Thyroid gland (tissue), 4 donors: Measurements from ENCODE around the gene MUS81. TPM values are rescaled to one million over a fixed set of nuclear protein-coding genes. Genes with fewer than 3 reads are reported as not detected.

Source experiments
- DNase-seq, 2 donors: peaks; one replicate each; pipeline ENCODE4 v3.0.0-alpha.2; 2019
- H3K27ac ChIP-seq, 3 donors: fragments of 200-600 bp; sonication (generic); 1 replicate in 2 of 3; 2 replicates in 1 of 3; pipeline ENCODE4 v1.5.1; 2016 to 2019; ENCODE audit warnings: mild to moderate bottlenecking in 1 of 3, moderate library complexity in 1 of 3
- H3K27me3 ChIP-seq: fragments of 200-600 bp; sonication (generic); one replicate; pipeline ENCODE4 v1.5.1; 2019
- H3K36me3 ChIP-seq, 2 donors: fragments of 200-600 bp; sonication (generic); one replicate each; pipeline ENCODE4 v1.5.1; 2016 to 2019
- H3K4me1 ChIP-seq, 2 donors: fragments of 200-600 bp; sonication (generic); one replicate each; pipeline ENCODE4 v1.5.1; 2017 to 2019
- H3K4me3 ChIP-seq, 3 donors: fragments of 200-600 bp; sonication (generic); replicated peaks in 1 of 3; 1 replicate in 2 of 3; 2 replicates in 1 of 3; pipeline ENCODE4 v1.5.1; 2016; ENCODE audit warnings: mild to moderate bottlenecking in 1 of 3
- H3K9me3 ChIP-seq: fragments of 200-600 bp; sonication (generic); one replicate; pipeline ENCODE4 v1.5.1; 2017
- CTCF ChIP-seq, 6 experiments: fragments of 200-600 bp in 3 of 6; fragments of 450-650 bp in 3 of 6; sonication (generic) in 3 of 6; IDR thresholded peaks; one replicate each; pipeline ENCODE4 v1.5.1; 2016 to 2019; ENCODE audit warnings: antibody characterized with exemption in 6 of 6, mild to moderate bottlenecking in 2 of 6, inconsistent platforms in 1 of 6, moderate library complexity in 1 of 6
- POLR2A ChIP-seq, 2 donors: fragments of 450-650 bp; IDR thresholded peaks; one replicate each; pipeline ENCODE4 v1.6.1; 2017; ENCODE audit warnings: antibody characterized with exemption in 2 of 2, mild to moderate bottlenecking in 2 of 2, moderate library complexity in 1 of 2
- WGBS, 2 donors: methylation state at CpG; one replicate each; pipeline ENCODE4 v1.1.5; 2017; 5-methylcytosine and 5-hydroxymethylcytosine counted together
- intact Hi-C: fragments of 100-400 bp; cut with DNase I; formaldehyde crosslinking; loops from one replicate; pipeline ENCODE4 v1.15.1; 2023
- total RNA-seq, 4 donors: library from RNA; depleted of rRNA; stranded (reverse); fragments of >200 nt; gene quantifications; one replicate each; pipeline ENCODE4 v1.2.3, GENCODE V29; 2016

MUS81 gene
- total RNA-seq, 4 donors from 2014 or later: 31.8 to 61.9 (median 42.5) TPM

GRCh38 chr11:65863889-65864705, 3.9 kb downstream of the MUS81 start:
- no peak for TF ChIP-seq CTCF (IDR thresholded peaks at IDR 0.05)
- no peak for TF ChIP-seq POLR2A (IDR thresholded peaks at IDR 0.05)
- Histone ChIP-seq H3K27me3 (no peaks in the 10 kb centered on the region), H3K4me3 (no peak overlapping the region), H3K36me3 (peaks cover 45% of the 10 kb centered on the region in 2 donors), H3K27ac (no peak overlapping the region), H3K9me3 (no peaks in the 10 kb centered on the region), H3K4me1 (peaks cover 13 to 19% of the 10 kb centered on the region in 2 donors)
- no peak for DNase-seq
- 79 to 95% methylated on average over 7 to 11 of the region's 12 CpGs for WGBS, 2 donors
- intact Hi-C loops: no loop called here

GRCh38 chr11:65864706-65865471, 4.7 kb downstream of the MUS81 start:
- Histone ChIP-seq H3K4me1 (peaks cover 10 to 16% of the 10 kb centered on the region in 2 donors), H3K36me3 (peaks cover 45% of the 10 kb centered on the region in 2 donors), H3K27me3 (no peaks in the 10 kb centered on the region), H3K27ac (no peak overlapping the region), H3K9me3 (no peaks in the 10 kb centered on the region), H3K4me3 (no peak overlapping the region)
- no peak for DNase-seq
- intact Hi-C loops: no loop called here
- TF ChIP-seq CTCF (IDR thresholded peaks at IDR 0.05) (no peak), POLR2A (IDR thresholded peaks at IDR 0.05) (no peak)
- 87 to 93% methylated on average over 13 to 15 of the region's 18 CpGs for WGBS, 2 donors

- H3K36me3 ChIP-seq: peaks cover 45% of the 10 kb centered on the region in 2 donors
- H3K27ac ChIP-seq: no peak overlapping the region
- TF ChIP-seq CTCF (IDR thresholded peaks at IDR 0.05): no peak
- TF ChIP-seq POLR2A (IDR thresholded peaks at IDR 0.05): no peak
- peaks cover 8 to 20% of the 10 kb centered on the region in 2 donors for H3K4me1 ChIP-seq
- WGBS, 2 donors: 84 to 93% methylated on average over 7 to 9 of the region's 9 CpGs
- intact Hi-C loops: no loop called here
- DNase-seq: no peak
- H3K9me3 ChIP-seq: no peaks in the 10 kb centered on the region
- no peak overlapping the region for H3K4me3 ChIP-seq
- no peaks in the 10 kb centered on the region for H3K27me3 ChIP-seq
Measured at GRCh38 chr11:65865550-65866172, 5.4 kb downstream of the MUS81 start.

- Histone ChIP-seq H3K4me1 (peaks cover 3 to 21% of the 10 kb centered on the region in 2 donors), H3K27me3 (no peaks in the 10 kb centered on the region), H3K36me3 (peaks cover 45% of the 10 kb centered on the region in 2 donors), H3K27ac (no peak overlapping the region), H3K9me3 (no peaks in the 10 kb centered on the region), H3K4me3 (no peak overlapping the region)
- intact Hi-C loops: no loop called here
- WGBS, 2 donors: 89 to 93% methylated on average over 21 of the region's 21 CpGs
- no peak for DNase-seq
- TF ChIP-seq CTCF (IDR thresholded peaks at IDR 0.05): no peak
- TF ChIP-seq POLR2A (IDR thresholded peaks at IDR 0.05): no peak
Measured at GRCh38 chr11:65866509-65867283, 6.5 kb downstream of the MUS81 start.
